Fibroblast of mammary gland (primary cell): ENCODE measurements around the gene EXOC6B.

Experiments used
- DNase-seq: peaks from one replicate; pipeline ENCODE4 v3.0.0-alpha.2; 2010; ENCODE audit warnings: low read depth
- H3K4me3 ChIP-seq: 2 replicates; pipeline ENCODE4 v1.5.1; 2011; ENCODE audit warnings: low read depth, mild to moderate bottlenecking, low read length, moderate library complexity; ENCODE audit not compliant: control insufficient read depth
- TF ChIP-seq, protein P1 (sequence below): conservative IDR thresholded peaks from 2 replicates; pipeline ENCODE4 v1.5.1; 2011; ENCODE audit warnings: low read depth, low read length, inconsistent platforms; ENCODE audit not compliant: control insufficient read depth, insufficient read depth

Gene EXOC6B

DNA sequence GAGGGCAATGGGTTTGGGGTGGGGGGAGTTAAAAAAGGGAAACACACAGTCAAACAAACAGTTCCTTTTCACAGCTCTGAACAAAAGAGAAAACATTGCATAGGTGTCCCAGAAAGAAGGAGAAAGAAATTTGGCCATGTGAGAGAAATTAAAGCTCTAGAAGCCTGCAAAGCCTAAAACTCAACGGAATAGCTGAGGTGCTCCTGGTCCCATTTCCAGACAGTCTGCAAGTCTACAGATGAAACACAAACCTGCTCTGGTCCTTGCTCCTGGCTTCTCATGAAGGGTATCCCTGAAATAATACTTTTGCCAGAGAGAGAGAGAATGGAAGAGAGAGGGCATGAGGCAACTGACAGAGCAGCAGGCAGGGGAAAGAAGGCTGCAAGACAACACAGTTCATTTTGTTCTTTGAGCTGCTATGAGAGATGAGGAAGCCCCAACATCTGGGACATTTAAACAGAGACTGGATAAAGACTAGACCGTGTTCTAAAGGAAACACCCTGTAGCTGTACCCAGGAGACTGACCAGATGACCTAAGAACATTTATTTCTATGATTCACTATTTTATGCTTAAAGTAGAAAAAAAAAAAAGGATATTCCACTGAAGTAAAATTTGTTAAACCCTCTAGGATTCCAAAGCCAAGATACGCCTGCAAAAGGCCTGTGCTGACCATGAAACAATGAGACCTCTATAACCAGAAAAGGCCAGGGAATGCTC, 620.9 kb downstream of the EXOC6B start:
- DNase-seq, result peak; percentile 72
- H3K4me3 ChIP-seq, result no peak overlapping the region
- TF ChIP-seq, protein P1, sequence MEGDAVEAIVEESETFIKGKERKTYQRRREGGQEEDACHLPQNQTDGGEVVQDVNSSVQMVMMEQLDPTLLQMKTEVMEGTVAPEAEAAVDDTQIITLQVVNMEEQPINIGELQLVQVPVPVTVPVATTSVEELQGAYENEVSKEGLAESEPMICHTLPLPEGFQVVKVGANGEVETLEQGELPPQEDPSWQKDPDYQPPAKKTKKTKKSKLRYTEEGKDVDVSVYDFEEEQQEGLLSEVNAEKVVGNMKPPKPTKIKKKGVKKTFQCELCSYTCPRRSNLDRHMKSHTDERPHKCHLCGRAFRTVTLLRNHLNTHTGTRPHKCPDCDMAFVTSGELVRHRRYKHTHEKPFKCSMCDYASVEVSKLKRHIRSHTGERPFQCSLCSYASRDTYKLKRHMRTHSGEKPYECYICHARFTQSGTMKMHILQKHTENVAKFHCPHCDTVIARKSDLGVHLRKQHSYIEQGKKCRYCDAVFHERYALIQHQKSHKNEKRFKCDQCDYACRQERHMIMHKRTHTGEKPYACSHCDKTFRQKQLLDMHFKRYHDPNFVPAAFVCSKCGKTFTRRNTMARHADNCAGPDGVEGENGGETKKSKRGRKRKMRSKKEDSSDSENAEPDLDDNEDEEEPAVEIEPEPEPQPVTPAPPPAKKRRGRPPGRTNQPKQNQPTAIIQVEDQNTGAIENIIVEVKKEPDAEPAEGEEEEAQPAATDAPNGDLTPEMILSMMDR, result no peak

DNA sequence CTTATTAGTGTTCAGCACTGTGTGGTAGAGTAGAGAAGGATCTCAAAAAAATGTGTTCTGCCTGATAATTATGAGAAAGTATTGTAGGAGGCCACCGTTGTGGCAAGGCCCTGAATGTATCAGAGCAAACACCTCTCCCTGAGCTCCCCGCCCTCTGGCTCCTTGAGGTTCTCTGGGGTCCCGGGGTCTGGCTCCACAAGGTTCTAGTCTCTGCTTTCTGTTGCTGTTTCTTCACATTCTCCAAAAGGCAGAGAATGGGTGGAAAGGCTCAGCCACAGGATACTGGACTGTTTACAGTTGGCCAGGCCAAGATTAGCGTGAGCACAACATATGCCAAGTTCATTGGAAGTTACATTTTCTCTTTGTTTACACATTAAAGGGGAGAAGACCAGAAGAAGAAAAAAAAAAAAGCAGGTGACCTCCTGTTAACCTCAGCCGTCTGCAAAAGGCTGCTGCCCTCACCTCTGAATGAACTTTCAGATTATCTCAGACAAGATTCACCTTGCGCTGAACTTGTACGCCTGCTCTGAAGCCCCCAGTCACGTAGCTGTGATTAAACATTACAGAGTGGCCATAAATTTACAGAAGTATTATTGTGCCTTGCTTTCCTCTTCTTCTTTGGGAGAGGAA, 621.6 kb downstream of the EXOC6B start:
- H3K4me3 ChIP-seq, result no peak overlapping the region
- DNase-seq, result no peak
- TF ChIP-seq, protein P1, result no peak

DNA sequence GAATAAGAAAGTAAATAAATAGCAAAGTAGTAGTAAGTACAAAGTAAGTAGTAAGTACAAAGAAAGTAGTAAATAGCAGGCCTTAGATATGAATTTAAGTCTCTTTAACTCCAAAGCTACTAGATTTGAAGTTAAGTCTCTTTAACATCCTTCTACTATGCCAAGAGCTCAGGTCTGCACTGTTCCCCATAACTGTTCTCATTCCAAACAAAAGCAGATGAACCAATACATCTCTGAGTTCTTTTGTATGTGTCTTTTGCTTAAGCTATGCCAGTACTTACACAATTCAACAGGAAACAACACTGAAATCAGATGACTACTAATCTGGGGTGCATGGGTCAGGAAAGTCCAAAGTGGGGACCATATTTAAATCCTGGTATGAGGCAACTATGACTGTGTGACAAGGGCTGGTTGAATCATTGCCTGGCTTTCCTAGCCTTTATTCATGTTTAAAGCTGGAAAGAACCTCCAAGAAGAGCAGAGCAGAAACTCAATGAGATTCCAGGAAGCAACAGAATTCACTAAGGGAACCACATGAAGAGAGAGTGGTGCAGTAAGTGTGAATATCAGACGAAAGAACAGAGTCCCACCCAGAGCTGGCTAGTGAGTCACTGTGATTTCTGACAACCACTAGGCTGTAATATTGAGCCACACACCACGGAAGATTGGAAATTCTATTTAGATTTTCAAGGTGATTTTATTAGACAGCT, 627.1 kb downstream of the EXOC6B start:
- peak; percentile 62 for DNase-seq
- no peak overlapping the region for H3K4me3 ChIP-seq
- TF ChIP-seq, protein P1, result peak; percentile 33

DNA sequence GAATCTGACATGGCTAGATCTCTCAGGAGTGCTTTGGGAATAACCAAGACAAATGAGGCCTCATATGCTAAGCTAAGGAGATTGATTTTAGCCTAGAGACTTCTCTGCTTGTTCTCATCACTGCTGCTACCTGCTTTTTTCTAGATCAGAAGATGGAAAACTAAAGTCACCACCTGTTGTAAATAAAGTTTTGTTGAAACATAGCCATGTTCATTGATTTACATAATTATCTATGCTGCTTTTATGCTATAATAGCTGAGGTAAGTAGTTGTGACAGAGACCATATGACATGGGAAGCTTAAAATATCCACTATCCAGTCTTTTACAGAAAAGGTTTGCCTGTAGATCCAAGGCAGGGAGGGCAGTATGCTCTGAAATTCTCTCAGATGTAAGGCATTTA, 632.1 kb downstream of the EXOC6B start:
- no peak overlapping the region for H3K4me3 ChIP-seq
- TF ChIP-seq, protein P1, result no peak
- no peak for DNase-seq

DNA sequence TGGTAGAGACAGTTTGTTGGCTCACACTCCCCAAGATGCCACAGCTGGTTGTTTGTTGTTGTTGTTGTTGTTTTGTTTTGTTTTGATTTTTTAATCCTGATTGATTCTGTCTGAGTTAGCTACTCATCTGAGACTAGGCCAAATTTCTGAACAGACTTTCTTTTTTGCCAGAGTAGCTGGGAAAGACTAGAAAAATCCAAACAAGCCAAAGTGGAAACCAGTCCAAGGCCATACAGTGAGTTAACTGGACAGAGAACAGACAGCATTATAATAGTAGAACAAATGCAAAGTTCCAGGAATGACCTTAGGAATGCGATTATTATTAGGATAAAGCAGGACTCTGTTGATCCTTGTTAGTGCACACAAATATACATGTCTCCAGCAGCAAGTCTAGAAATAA, 634.4 kb downstream of the EXOC6B start:
- no peak overlapping the region for H3K4me3 ChIP-seq
- TF ChIP-seq, protein P1, result no peak
- no peak for DNase-seq

DNA sequence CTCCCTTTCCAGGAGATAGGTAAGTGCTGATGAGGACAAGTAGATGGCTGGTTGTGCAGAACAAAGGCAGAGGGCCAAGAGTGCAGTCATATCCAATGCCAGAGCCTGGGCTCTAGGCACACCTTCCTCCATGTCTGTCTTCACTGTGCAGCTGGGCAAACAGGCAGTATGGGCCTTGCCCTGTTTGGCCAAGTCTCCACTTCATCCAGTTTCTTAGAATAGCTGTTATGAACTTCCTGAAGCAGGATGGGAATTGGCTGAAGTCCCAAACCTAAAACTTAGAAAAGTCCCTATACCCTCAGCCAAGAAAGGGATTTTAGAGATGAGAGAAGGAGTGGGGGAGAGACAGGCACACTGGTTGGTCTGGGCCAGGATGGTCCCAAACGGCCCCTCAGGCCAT, 640.6 kb downstream of the EXOC6B start:
- TF ChIP-seq, protein P1, result no peak
- no peak for DNase-seq
- no peak overlapping the region for H3K4me3 ChIP-seq
